A549 (cell line): ENCODE results near the gene VSX1.

Experiments
- CEBPB ChIP-seq, 2 experiments: fragments of >200 bp in 1 of 2; sonication (Bioruptor Twin) in 1 of 2; formaldehyde crosslinking in 1 of 2; IDR thresholded peaks; 2 replicates each; pipeline ENCODE4 v1.6.1; 2012 to 2016
- CTCF ChIP-seq: fragments of >200 bp; sonication (Bioruptor Twin); formaldehyde crosslinking; IDR thresholded peaks from 3 replicates; pipeline ENCODE4 v1.5.1; 2016
- EP300 ChIP-seq, 2 experiments: fragments of >200 bp; sonication (Bioruptor Twin); formaldehyde crosslinking; IDR thresholded peaks; 2 replicates in 1 of 2; 3 replicates in 1 of 2; pipeline ENCODE4 v1.6.1; 2016 to 2017

GRCh38 chr20:25064561-25065071 is 17.3 kb downstream of the VSX1 start:
- TF ChIP-seq EP300 (IDR thresholded peaks at IDR 0.05) (no peak), CTCF (no peak), CEBPB (IDR thresholded peaks at IDR 0.05) (no peak)
